KMS-11 (cell line): Measurements from ENCODE around the gene CADPS2.
A peak's percentile ranks its signal among the peaks of the same experiment; 100 is the strongest.

Experiments
- H2AFZ ChIP-seq: fragments of 200-600 bp; sonication (generic); 2 replicates; pipeline ENCODE4 v1.6.1; 2016; ENCODE audit warnings: antibody characterized with exemption, mixed run types, low read depth
- H3K27ac ChIP-seq: fragments of 200-600 bp; sonication (generic); 2 replicates; pipeline ENCODE4 v1.6.1; 2016; ENCODE audit warnings: mild to moderate bottlenecking, mixed run types
- H3K27me3 ChIP-seq: fragments of 200-600 bp; sonication (generic); 2 replicates; pipeline ENCODE4 v1.6.1; 2017; ENCODE audit warnings: mild to moderate bottlenecking, low read depth, mixed run types, moderate library complexity; ENCODE audit not compliant: insufficient read depth
- H3K36me3 ChIP-seq: fragments of 200-600 bp; sonication (generic); 2 replicates; pipeline ENCODE4 v1.6.1; 2017; ENCODE audit warnings: mild to moderate bottlenecking, mixed run types; ENCODE audit not compliant: insufficient read depth
- H3K4me1 ChIP-seq: fragments of 200-600 bp; sonication (generic); 2 replicates; pipeline ENCODE4 v1.6.1; 2016; ENCODE audit warnings: mild to moderate bottlenecking, low read depth, mixed run types; ENCODE audit not compliant: poor library complexity, severe bottlenecking
- H3K4me2 ChIP-seq: fragments of 200-600 bp; sonication (generic); 2 replicates; pipeline ENCODE4 v1.7.0; 2016; ENCODE audit warnings: mild to moderate bottlenecking, mixed run types
- H3K4me3 ChIP-seq: fragments of 200-600 bp; sonication (generic); IDR thresholded peaks from 2 replicates; pipeline ENCODE4 v1.6.1; 2017; ENCODE audit warnings: low read depth, low read length, mixed read lengths; ENCODE audit not compliant: insufficient read depth
- H3K79me2 ChIP-seq: fragments of 200-600 bp; sonication (generic); 2 replicates; pipeline ENCODE4 v1.6.1; 2016; ENCODE audit warnings: low read depth, mixed run types; ENCODE audit not compliant: insufficient read depth
- H3K9ac ChIP-seq: fragments of 200-600 bp; sonication (generic); 2 replicates; pipeline ENCODE4 v1.6.1; 2016; ENCODE audit warnings: mild to moderate bottlenecking, mixed run types
- H4K20me1 ChIP-seq: fragments of 200-600 bp; sonication (generic); 2 replicates; pipeline ENCODE4 v1.6.1; 2016; ENCODE audit warnings: mild to moderate bottlenecking, mixed run types; ENCODE audit not compliant: insufficient read depth
- CTCF ChIP-seq: fragments of 200-600 bp; sonication (generic); conservative IDR thresholded peaks from 2 replicates; pipeline ENCODE4 v1.6.1; 2017; ENCODE audit warnings: low read depth, mild to moderate bottlenecking, antibody characterized with exemption, low read length, moderate library complexity, mixed read lengths

CADPS2 gene

GRCh38 chr7:122803323-122803722, 82.9 kb downstream of the CADPS2 start:
- Histone ChIP-seq H3K27ac (no peak overlapping the region), H4K20me1 (no peaks in the 10 kb centered on the region), H3K4me1 (peaks cover 8% of the 10 kb centered on the region), H2AFZ (no peak overlapping the region), H3K36me3 (no peaks in the 10 kb centered on the region), H3K79me2 (no peaks in the 10 kb centered on the region), H3K27me3 (no peaks in the 10 kb centered on the region), H3K4me2 (no peak overlapping the region), H3K4me3 (no peak overlapping the region), H3K9ac (no peak overlapping the region)
- TF ChIP-seq CTCF = 0 out of 2 replicates have a peak, but pooled peaks have one; percentile 39

GRCh38 chr7:122802301-122802751, 83.9 kb downstream of the CADPS2 start:
- no peak overlapping the region for H3K27ac ChIP-seq

GRCh38 chr7:122791959-122792545, 94.2 kb downstream of the CADPS2 start:
- Histone ChIP-seq H3K27me3 (no peaks in the 10 kb centered on the region), H3K27ac (no peak overlapping the region), H4K20me1 (no peaks in the 10 kb centered on the region), H3K4me2 (no peak overlapping the region), H3K79me2 (no peaks in the 10 kb centered on the region), H3K4me3 (no peak overlapping the region), H3K36me3 (no peaks in the 10 kb centered on the region), H2AFZ (no peak overlapping the region), H3K4me1 (no peaks in the 10 kb centered on the region), H3K9ac (no peak overlapping the region)
- no peak for TF ChIP-seq CTCF

More at GRCh38 chr7:122802301-122802751, 83.9 kb downstream of the CADPS2 start:
- no peaks in the 10 kb centered on the region for H4K20me1 ChIP-seq
- no peaks in the 10 kb centered on the region for H3K36me3 ChIP-seq
- no peaks in the 10 kb centered on the region for H3K79me2 ChIP-seq
- H3K4me3 ChIP-seq = no peak overlapping the region
- TF ChIP-seq CTCF = no peak
- peaks cover 8% of the 10 kb centered on the region for H3K4me1 ChIP-seq
- H3K27me3 ChIP-seq = no peaks in the 10 kb centered on the region
- no peak overlapping the region for H2AFZ ChIP-seq
- H3K4me2 ChIP-seq = no peak overlapping the region
- H3K9ac ChIP-seq = no peak overlapping the region

GRCh38 chr7:122790591-122790990, 95.7 kb downstream of the CADPS2 start:
- H3K4me3 ChIP-seq = no peak overlapping the region
- TF ChIP-seq CTCF = no peak
- H3K4me2 ChIP-seq = no peak overlapping the region
- no peak overlapping the region for H2AFZ ChIP-seq
- H3K79me2 ChIP-seq = no peaks in the 10 kb centered on the region
- no peak overlapping the region for H3K27ac ChIP-seq
- no peaks in the 10 kb centered on the region for H3K4me1 ChIP-seq
- no peaks in the 10 kb centered on the region for H4K20me1 ChIP-seq
- no peaks in the 10 kb centered on the region for H3K27me3 ChIP-seq
- H3K36me3 ChIP-seq = no peaks in the 10 kb centered on the region
- no peak overlapping the region for H3K9ac ChIP-seq
